ENCODE data around the gene CCDC201. TPM values are rescaled to one million over a fixed set of nuclear protein-coding genes. Genes with fewer than 3 reads are reported as not detected.

CCDC201 gene
- total RNA-seq, 2 experiments from 2014 or later, result not detected

- intact Hi-C loops (cut with micrococcal nuclease), result no loop called here
- DNase-seq, result no peak
- CTCF ChIA-PET, result interaction anchor here (1.0 kb wide), 1 partner anchor 10 kb away, joined by 3 read pairs; no protein-coding TSS in a partner anchor
These were observed 40.1 kb upstream of the CCDC201 start for GRCh38 chr7:45912972-45913371.

GRCh38 chr7:45911311-45911710, 38.4 kb upstream of the CCDC201 start:
- H3K27me3 Mint-ChIP-seq, result peaks cover 5% of the 10 kb centered on the region
- intact Hi-C loops (cut with micrococcal nuclease), result no loop called here
- H3K4me1 Mint-ChIP-seq (ENCODE audit: low read depth), result no peaks in the 10 kb centered on the region
- no peak overlapping the region for H3K4me3 Mint-ChIP-seq
- DNase-seq, result no peak
- H3K27ac Mint-ChIP-seq, result no peak overlapping the region
- POLR2A ChIA-PET, result no interaction called here
- H3K36me3 Mint-ChIP-seq, result no peaks in the 10 kb centered on the region
- CTCF ChIA-PET, result no interaction called here
- H3K9me3 Mint-ChIP-seq, result no peaks in the 10 kb centered on the region

More at GRCh38 chr7:45912972-45913371, 40.1 kb upstream of the CCDC201 start:
- Mint-ChIP-seq H3K4me3 (no peak overlapping the region), H3K4me1 (ENCODE audit: low read depth) (no peaks in the 10 kb centered on the region), H3K9me3 (no peaks in the 10 kb centered on the region), H3K27me3 (peaks cover 5% of the 10 kb centered on the region), H3K36me3 (no peaks in the 10 kb centered on the region), H3K27ac (no peak overlapping the region)
- POLR2A ChIA-PET, result no interaction called here

DNA sequence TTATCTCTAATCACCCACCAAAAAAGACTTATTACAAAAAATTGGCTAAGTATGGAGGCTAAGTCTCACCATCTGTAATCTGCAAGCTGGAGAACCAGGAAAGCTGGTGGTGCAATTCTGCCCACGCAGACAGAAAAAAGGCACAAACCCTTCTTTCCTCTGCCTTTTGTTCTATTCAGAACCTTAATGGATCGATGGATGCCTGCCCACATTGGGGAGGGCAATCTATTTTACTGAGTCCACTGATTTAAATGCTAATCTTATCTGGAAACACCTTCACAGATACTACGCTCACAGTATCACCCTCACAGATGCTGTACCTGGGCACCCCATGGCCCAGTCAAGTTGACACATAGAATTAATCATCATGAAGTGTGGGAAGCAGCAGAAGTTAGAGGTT, 38.0 kb upstream of the CCDC201 start:
- Mint-ChIP-seq H3K4me3 (no peak overlapping the region), H3K27me3 (peaks cover 4% of the 10 kb centered on the region), H3K9me3 (no peaks in the 10 kb centered on the region), H3K27ac (no peak overlapping the region), H3K4me1 (ENCODE audit: low read depth) (no peaks in the 10 kb centered on the region), H3K36me3 (no peaks in the 10 kb centered on the region)
- ChIA-PET CTCF (no interaction called here), POLR2A (no interaction called here)
- intact Hi-C loops (cut with micrococcal nuclease), result no loop called here
- DNase-seq, result no peak

GRCh38 chr7:45909561-45909960, 36.7 kb upstream of the CCDC201 start:
- no peaks in the 10 kb centered on the region for H3K36me3 Mint-ChIP-seq
- intact Hi-C loops (cut with micrococcal nuclease), result loop anchor here (10.0 kb wide), 1 partner anchor 1275 kb away; no protein-coding TSS in a partner anchor

DNA sequence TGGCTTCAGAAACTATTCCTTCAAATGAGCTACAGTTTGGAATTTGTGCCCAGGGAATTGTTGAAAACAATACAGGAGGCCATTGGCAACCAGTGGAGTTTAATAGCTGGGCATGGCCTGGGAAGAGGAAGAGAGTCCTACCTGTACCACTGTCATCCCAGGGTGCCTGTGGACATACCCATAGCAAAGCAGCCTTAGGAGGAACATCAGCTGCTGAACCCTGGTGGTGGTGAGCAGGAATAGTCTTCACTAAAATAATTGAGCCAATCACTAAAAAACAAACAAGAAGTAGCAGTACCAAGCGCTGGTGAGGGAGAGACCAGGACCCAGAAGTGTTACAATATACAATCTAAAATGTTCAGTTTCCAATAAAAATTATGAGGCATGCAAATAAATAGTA, 29.9 kb upstream of the CCDC201 start:
- no peak overlapping the region for H3K27ac Mint-ChIP-seq
- no peaks in the 10 kb centered on the region for H3K4me1 Mint-ChIP-seq (ENCODE audit: low read depth)
- peaks cover 2% of the 10 kb centered on the region for H3K9me3 Mint-ChIP-seq
- H3K27me3 Mint-ChIP-seq, result peaks cover 5% of the 10 kb centered on the region
- no peak overlapping the region for H3K4me3 Mint-ChIP-seq
- peaks cover 1% of the 10 kb centered on the region for H3K36me3 Mint-ChIP-seq
- intact Hi-C loops (cut with micrococcal nuclease), result loop anchor here (10.0 kb wide), 1 partner anchor 1282 kb away; no protein-coding TSS in a partner anchor
- ChIA-PET POLR2A (no interaction called here), CTCF (no interaction called here)
- no peak for DNase-seq

More at GRCh38 chr7:45909561-45909960, 36.7 kb upstream of the CCDC201 start:
- no peak for DNase-seq
- Mint-ChIP-seq H3K4me3 (no peak overlapping the region), H3K9me3 (peaks cover 2% of the 10 kb centered on the region), H3K4me1 (ENCODE audit: low read depth) (no peaks in the 10 kb centered on the region), H3K27ac (no peak overlapping the region), H3K27me3 (peaks cover under 1% of the 10 kb centered on the region)
- ChIA-PET POLR2A (no interaction called here), CTCF (no interaction called here)

- peaks cover 5% of the 10 kb centered on the region for H3K27me3 Mint-ChIP-seq
- intact Hi-C loops (cut with micrococcal nuclease), result loop anchor here (10.0 kb wide), 1 partner anchor 1283 kb away; no protein-coding TSS in a partner anchor
- CTCF ChIA-PET, result no interaction called here
- H3K36me3 Mint-ChIP-seq, result peaks cover 1% of the 10 kb centered on the region
- peaks cover 2% of the 10 kb centered on the region for H3K9me3 Mint-ChIP-seq
- no peak overlapping the region for H3K4me3 Mint-ChIP-seq
- no peaks in the 10 kb centered on the region for H3K4me1 Mint-ChIP-seq (ENCODE audit: low read depth)
- H3K27ac Mint-ChIP-seq, result no peak overlapping the region
- DNase-seq, result no peak
- POLR2A ChIA-PET, result no interaction called here
These were observed 28.7 kb upstream of the CCDC201 start for GRCh38 chr7:45901566-45901965.

- no peak overlapping the region for H3K4me3 Mint-ChIP-seq
- H3K27ac Mint-ChIP-seq, result no peak overlapping the region
- ChIA-PET CTCF (no interaction called here), POLR2A (no interaction called here)
- intact Hi-C loops (cut with micrococcal nuclease), result no loop called here
- H3K9me3 Mint-ChIP-seq, result no peaks in the 10 kb centered on the region
- H3K27me3 Mint-ChIP-seq, result peaks cover 23% of the 10 kb centered on the region
- H3K36me3 Mint-ChIP-seq, result peaks cover 1% of the 10 kb centered on the region
- no peaks in the 10 kb centered on the region for H3K4me1 Mint-ChIP-seq (ENCODE audit: low read depth)
- DNase-seq, result no peak
These were observed 25.3 kb upstream of the CCDC201 start for GRCh38 chr7:45898222-45898621.

DNA sequence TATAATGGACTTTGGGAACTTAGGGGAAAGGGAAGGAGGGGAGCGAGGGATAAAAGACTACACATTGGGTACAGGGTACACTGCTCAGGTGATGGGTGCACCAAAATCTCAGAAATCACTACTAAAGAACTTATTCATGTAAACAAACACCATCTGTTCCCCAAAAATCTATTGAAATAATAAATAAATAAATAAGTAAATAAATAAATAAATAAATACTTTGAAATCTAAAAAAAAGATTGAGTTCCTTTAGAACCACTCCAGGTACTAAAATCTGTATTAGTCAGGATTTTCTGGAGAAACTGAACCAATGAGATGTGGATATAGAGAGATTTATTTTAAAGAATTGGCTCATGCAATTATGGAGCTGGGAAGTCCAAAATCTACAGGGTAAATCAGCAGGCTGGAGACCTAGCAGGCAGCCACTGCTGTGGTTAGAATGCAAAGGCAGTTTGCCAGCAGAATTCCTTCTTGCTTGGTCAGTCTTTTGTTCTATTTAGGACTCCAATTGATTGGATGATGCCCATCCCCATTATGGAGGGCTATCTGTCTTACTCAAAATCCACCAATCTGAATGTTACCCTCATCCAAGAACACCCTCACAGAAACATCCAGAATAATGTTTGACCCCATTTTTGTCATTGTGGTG, 24.3 kb upstream of the CCDC201 start:
- ChIA-PET POLR2A (no interaction called here), CTCF (no interaction called here)
- Mint-ChIP-seq H3K27me3 (peaks cover 27% of the 10 kb centered on the region), H3K27ac (no peak overlapping the region), H3K4me3 (no peak overlapping the region), H3K9me3 (no peaks in the 10 kb centered on the region), H3K36me3 (no peaks in the 10 kb centered on the region), H3K4me1 (ENCODE audit: low read depth) (no peaks in the 10 kb centered on the region)
- no peak for DNase-seq
- intact Hi-C loops (cut with micrococcal nuclease), result no loop called here

- Mint-ChIP-seq H3K27ac (no peak overlapping the region), H3K36me3 (no peaks in the 10 kb centered on the region), H3K4me3 (no peak overlapping the region), H3K9me3 (no peaks in the 10 kb centered on the region), H3K27me3 (peaks cover 34% of the 10 kb centered on the region), H3K4me1 (ENCODE audit: low read depth) (no peaks in the 10 kb centered on the region)
- POLR2A ChIA-PET, result no interaction called here
- CTCF ChIA-PET, result no interaction called here
- DNase-seq, result no peak
- intact Hi-C loops (cut with micrococcal nuclease), result no loop called here
These were observed 21.8 kb upstream of the CCDC201 start for GRCh38 chr7:45894665-45895062.

DNA sequence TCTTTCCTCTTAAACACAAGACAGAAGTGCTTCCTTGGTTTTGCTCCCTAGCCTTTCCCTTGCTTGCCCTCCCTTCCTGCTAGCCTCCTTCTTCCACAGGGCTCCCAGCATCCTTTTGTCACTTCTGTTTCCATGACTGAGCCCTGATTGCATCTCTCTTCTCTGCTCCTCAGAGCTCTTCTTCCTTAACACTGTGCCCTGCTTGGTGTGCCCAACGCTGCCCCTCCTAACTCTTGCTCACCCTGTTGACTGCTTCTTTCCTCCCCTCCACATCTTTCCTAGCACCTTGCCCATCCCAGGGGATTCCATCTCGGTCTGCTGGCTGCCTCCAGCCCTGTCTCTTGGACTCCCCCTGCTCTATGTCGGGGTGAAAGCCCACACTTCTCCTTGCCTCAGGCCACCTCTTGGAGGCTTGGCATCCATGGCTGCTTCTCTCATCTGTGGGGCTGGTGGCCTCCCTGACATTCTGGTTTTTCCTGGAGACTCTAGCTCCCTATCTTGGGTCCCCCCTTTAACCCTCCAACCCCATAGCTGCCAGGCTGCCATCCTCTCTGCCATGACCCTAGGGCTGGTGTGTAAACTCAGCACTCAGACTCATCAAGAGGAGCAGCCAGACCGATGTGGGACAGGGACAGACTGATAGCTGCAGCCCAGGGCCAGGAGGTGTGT, 21.2 kb upstream of the CCDC201 start:
- Mint-ChIP-seq H3K9me3 (no peaks in the 10 kb centered on the region), H3K27ac (no peak overlapping the region), H3K4me1 (ENCODE audit: low read depth) (no peaks in the 10 kb centered on the region), H3K27me3 (peaks cover 39% of the 10 kb centered on the region), H3K36me3 (no peaks in the 10 kb centered on the region), H3K4me3 (no peak overlapping the region)
- no peak for DNase-seq
- POLR2A ChIA-PET, result no interaction called here
- intact Hi-C loops (cut with micrococcal nuclease), result no loop called here
- CTCF ChIA-PET, result interaction anchor here (1.4 kb wide), 1 partner anchor 29 kb away, joined by 3 read pairs; no protein-coding TSS in a partner anchor

DNA sequence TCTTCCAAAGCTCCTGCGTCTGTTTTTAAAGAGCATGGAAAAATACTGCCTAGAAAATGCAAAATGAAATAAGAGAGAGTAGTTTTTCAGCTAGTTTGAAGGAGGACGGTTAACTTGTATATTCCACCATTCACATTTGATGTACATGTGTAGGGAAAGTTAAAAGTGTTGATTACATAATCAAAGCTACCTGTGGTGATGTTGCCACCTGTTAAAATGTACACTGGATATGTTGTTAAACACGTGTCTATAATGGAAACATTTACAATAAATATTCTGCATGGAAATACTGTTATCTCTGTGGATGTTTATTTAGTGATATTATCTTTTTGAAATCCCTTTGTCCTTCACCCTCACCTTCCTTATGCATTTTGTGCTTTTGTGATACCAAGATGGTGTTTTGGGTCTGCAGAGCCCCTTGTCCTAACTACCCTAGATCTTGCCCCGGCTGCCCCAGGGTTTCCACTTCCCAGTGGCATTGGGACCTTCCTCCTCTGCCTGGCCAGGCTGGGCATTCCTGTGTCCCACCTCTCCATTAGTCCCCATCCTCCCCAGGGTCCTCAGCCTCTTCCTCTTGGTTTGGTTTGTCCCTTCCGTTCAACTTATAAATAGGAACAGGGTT, 20.6 kb upstream of the CCDC201 start:
- Mint-ChIP-seq H3K27ac (no peak overlapping the region), H3K4me3 (no peak overlapping the region), H3K36me3 (no peaks in the 10 kb centered on the region), H3K4me1 (ENCODE audit: low read depth) (no peaks in the 10 kb centered on the region), H3K9me3 (no peaks in the 10 kb centered on the region), H3K27me3 (peaks cover 41% of the 10 kb centered on the region)
- intact Hi-C loops (cut with micrococcal nuclease), result no loop called here
- POLR2A ChIA-PET, result no interaction called here
- no peak for DNase-seq
- CTCF ChIA-PET, result interaction anchor here (1.4 kb wide), 1 partner anchor 29 kb away, joined by 3 read pairs; no protein-coding TSS in a partner anchor

DNA sequence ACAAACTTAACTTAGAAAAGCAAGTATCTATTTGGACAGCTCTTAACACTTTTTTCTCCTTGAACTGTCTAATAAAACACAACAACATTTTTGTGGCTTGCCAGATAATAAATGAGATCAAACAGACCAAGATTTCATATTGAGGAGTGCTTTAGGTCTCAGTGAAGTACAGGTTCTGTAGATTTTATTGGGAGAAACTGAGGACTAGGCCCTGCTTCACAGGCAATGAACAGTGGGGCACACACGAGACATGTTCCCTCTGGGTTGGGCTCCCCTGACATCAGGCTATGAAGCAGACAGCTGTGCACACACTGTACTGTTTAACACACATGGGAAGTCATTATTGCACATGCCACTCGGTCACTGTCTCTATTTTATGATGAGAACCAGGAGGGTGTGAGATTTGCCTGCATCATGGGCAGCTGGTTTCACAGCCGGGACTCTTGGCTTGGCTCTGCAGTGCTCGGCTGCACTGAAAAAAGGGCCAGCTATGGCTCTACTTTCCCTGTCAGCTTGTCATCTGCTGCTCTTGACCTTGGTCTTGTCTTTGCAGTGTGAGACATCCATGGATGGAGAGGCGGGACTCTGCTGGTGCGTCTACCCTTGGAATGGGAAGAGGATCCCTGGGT, 19.6 kb upstream of the CCDC201 start:
- CTCF ChIA-PET, result interaction anchor here (0.7 to 1.4 kb wide), 4 partner anchors 10 to 1196 kb away, joined by 3 to 5 read pairs (median 3); no protein-coding TSS in a partner anchor
- Mint-ChIP-seq H3K27ac (no peak overlapping the region), H3K36me3 (no peaks in the 10 kb centered on the region), H3K27me3 (peaks cover 50% of the 10 kb centered on the region), H3K4me3 (no peak overlapping the region), H3K4me1 (ENCODE audit: low read depth) (peaks cover 2% of the 10 kb centered on the region), H3K9me3 (no peaks in the 10 kb centered on the region)
- POLR2A ChIA-PET, result no interaction called here
- intact Hi-C loops (cut with micrococcal nuclease), result no loop called here
- DNase-seq, result no peak
